ENCODE data around the gene ADGRE2. TPM values are rescaled to one million over a fixed set of nuclear protein-coding genes. Genes with fewer than 3 reads are reported as not detected.

Gene ADGRE2
- total RNA-seq, 1 experiment from 2014 or later = 1.2 TPM

GRCh38 chr19:14683439-14683838 lies 94.9 kb downstream of the ADGRE2 start:
- Histone ChIP-seq H3K9me3 (ENCODE audit: control insufficient read depth, low read depth, low read length) (no peaks in the 10 kb centered on the region), H3K23ac (ENCODE audit: insufficient read length, low read depth, low read length) (no peak overlapping the region), H3K9ac (ENCODE audit: extremely low read depth, insufficient read length, low read length) (no peak overlapping the region), H4K20me1 (ENCODE audit: control insufficient read depth, insufficient read depth, insufficient read length) (no peaks in the 10 kb centered on the region), H3K14ac (ENCODE audit: insufficient read depth, low read length) (no peak overlapping the region), H4K91ac (ENCODE audit: insufficient read length, low read depth, low read length) (no peak overlapping the region), H3K4me1 (ENCODE audit: insufficient read depth, low read length) (no peaks in the 10 kb centered on the region), H3K79me1 (ENCODE audit: insufficient read depth, low read depth, low read length, poor library complexity, severe bottlenecking) (no peaks in the 10 kb centered on the region), H2AK5ac (ENCODE audit: insufficient read length, low read length) (no peak overlapping the region), H3K27ac (ENCODE audit: insufficient read length, low read depth, low read length) (no peak overlapping the region), H3K4me2 (ENCODE audit: insufficient read depth, insufficient read length, low read length) (no peak overlapping the region), H2BK5ac (ENCODE audit: insufficient read length, low read length) (no peak overlapping the region), H2BK120ac (ENCODE audit: low read depth, low read length, poor library complexity, severe bottlenecking) (no peak overlapping the region), H3K56ac (ENCODE audit: insufficient read length, low read depth, low read length) (no peak overlapping the region), H2BK15ac (ENCODE audit: low read depth, low read length) (no peak overlapping the region), H2AFZ (ENCODE audit: low read length) (no peak overlapping the region), H3T11ph (ENCODE audit: low read length) (no peak overlapping the region), H2BK20ac (ENCODE audit: low read depth, low read length, poor library complexity, severe bottlenecking) (no peak overlapping the region), H3K27me3 (ENCODE audit: insufficient read depth, low read length) (no peaks in the 10 kb centered on the region), H4K5ac (ENCODE audit: insufficient read length, low read depth, low read length) (no peak overlapping the region), H3K18ac (ENCODE audit: insufficient read length, low read depth, low read length) (no peak overlapping the region), H3K79me2 (ENCODE audit: insufficient read depth, low read length) (no peaks in the 10 kb centered on the region), H4K8ac (replicated peaks; ENCODE audit: insufficient read length, low read depth, low read length) (no peak overlapping the region), H2BK12ac (ENCODE audit: insufficient read length, low read depth, low read length) (no peak overlapping the region), H3K4ac (ENCODE audit: low read depth, low read length) (no peak overlapping the region), H3K23me2 (ENCODE audit: insufficient read length, low read depth, low read length, poor library complexity, severe bottlenecking) (no peaks in the 10 kb centered on the region)
- Mint-ChIP-seq H3K4me3 (no peak overlapping the region), H3K4me1 (no peaks in the 10 kb centered on the region), H3K27me3 (ENCODE audit: low read depth) (peaks cover 13% of the 10 kb centered on the region), H3K27ac (no peak overlapping the region), H3K36me3 (ENCODE audit: insufficient read depth in 1 of 3, low read depth in 3 of 3) (no peaks in the 10 kb centered on the region), H3K9me3 (peaks cover 5 to 24% of the 10 kb centered on the region in 2 experiments; a peak in 3 of 5 replicates)
- no peak for DNase-seq
- no CpG with 5 or more reads among the region's 3 CpGs for WGBS (ENCODE audit: extremely low coverage, insufficient read length, low lambda C conversion rate)
- TF ChIP-seq, protein P1, sequence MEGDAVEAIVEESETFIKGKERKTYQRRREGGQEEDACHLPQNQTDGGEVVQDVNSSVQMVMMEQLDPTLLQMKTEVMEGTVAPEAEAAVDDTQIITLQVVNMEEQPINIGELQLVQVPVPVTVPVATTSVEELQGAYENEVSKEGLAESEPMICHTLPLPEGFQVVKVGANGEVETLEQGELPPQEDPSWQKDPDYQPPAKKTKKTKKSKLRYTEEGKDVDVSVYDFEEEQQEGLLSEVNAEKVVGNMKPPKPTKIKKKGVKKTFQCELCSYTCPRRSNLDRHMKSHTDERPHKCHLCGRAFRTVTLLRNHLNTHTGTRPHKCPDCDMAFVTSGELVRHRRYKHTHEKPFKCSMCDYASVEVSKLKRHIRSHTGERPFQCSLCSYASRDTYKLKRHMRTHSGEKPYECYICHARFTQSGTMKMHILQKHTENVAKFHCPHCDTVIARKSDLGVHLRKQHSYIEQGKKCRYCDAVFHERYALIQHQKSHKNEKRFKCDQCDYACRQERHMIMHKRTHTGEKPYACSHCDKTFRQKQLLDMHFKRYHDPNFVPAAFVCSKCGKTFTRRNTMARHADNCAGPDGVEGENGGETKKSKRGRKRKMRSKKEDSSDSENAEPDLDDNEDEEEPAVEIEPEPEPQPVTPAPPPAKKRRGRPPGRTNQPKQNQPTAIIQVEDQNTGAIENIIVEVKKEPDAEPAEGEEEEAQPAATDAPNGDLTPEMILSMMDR (conservative IDR thresholded peaks at IDR 0.05) = no peak

Other genes with a start within 250 kb of the ADGRE2 start
- 162 and 164 TPM in 2 replicates for gene TECR, start 249.0 kb downstream of the ADGRE2 start, total RNA-seq (2021)
- gene NDUFB7, start 206.5 kb downstream of the ADGRE2 start, total RNA-seq (2021) = 155 and 161 TPM in 2 replicates
- gene CLEC17A, start 195.5 kb downstream of the ADGRE2 start, total RNA-seq (2021) = not detected in 2 replicates
- gene ADGRE3, start 103.7 kb downstream of the ADGRE2 start, total RNA-seq (2021) = not detected in 2 replicates
- 6.0 and 7.9 TPM in 2 replicates for gene ZNF333, start 88.5 kb downstream of the ADGRE2 start, total RNA-seq (2021)
- not detected in 2 replicates for gene OR7A5, start 56.6 kb upstream of the ADGRE2 start, total RNA-seq (2021)
- not detected in 2 replicates for gene OR7C1, start 56.6 kb upstream of the ADGRE2 start, total RNA-seq (2021)
- gene OR7A10, start 70.4 kb upstream of the ADGRE2 start, total RNA-seq (2021) = not detected in 2 replicates
- not detected in 2 replicates for gene OR7A17, start 107.6 kb upstream of the ADGRE2 start, total RNA-seq (2021)
- gene OR7C2, start 162.9 kb upstream of the ADGRE2 start, total RNA-seq (2021) = not detected in 2 replicates
- gene SLC1A6, start 201.3 kb upstream of the ADGRE2 start, total RNA-seq (2021) = 5.9 and 8.3 TPM in 2 replicates